Bone marrow (tissue), 2 donors: Measurements from ENCODE around the gene SHANK1.
"Not testable (repeated sequence)": the region's sequence is repeated elsewhere in the genome, so short reads cannot be mapped to it uniquely, and the experiment has no call there.

ENCODE experiments used
- DNase-seq, 2 donors: peaks; one replicate each; lab custom pipeline; 2025; lab: John Stamatoyannopoulos, UW

Gene SHANK1

DNA sequence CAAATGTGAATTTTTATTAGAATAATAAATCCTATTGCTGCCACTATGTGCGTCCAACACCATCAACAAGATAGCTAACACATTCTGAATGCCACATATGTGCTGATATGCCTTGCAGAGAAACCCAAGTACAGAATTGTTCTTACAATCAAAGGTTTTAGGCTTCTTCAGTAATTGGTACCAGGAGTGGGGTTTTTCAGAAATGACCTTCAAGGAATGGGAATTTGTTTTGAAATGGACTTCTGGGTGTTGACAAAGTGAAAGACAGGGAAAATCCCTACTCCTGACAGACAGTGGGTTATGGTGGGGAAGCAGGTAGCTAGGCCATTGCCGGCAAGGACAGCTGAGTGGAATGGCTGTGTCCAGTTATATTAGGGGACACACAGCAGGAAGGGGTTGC lies 85.6 kb downstream of the SHANK1 start:
- no peak for DNase-seq

- DNase-seq = no peak
Observed at GRCh38 chr19:50633359-50633758, 86.2 kb downstream of the SHANK1 start.

GRCh38 chr19:50632151-50632835 lies 87.3 kb downstream of the SHANK1 start:
- no peak for DNase-seq

DNA sequence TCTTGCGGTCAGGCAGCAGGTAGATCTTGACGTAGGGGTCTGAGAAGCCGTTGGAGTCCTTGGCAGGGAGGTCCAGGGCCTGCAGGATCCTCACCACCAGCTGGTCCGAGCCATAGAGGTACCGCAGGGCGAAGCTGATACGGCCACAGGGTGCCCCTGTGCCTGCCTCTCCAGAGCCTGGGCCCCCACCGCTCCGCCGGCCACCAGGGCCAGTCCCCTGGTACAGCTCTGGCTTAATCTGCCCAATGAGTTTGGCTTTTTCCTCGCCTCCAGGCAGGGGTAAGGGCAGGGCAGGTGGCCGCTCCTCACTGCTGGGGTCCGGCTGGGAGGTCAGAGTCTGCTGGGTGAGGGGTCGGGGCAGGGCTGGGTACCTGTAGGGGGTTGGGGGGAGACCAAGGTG lies 89.8 kb downstream of the SHANK1 start:
- DNase-seq = no peak

DNA sequence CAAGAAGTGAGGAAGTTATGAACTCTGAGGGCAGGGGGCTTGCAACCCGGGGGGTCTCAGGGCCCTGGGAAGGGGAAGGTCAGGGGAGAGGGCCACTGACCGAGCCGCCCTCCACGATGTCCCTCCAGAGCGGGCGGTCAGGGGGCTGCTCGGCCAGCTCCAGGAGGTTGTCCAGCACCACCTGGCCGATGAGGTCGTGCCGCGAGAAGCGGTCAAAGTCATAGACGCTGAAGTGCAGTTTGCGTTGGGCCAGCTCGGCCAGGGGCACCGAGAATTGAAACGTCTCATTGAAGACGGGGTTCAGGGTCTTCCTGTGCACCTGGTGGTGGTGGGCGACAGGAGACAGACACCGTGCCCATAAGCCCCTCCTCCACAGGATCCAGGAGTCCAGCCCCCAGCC lies 90.4 kb downstream of the SHANK1 start:
- DNase-seq = no peak

GRCh38 chr19:50628551-50628950 lies 91.1 kb downstream of the SHANK1 start:
- DNase-seq = no peak

- no peak for DNase-seq
Observed at GRCh38 chr19:50628146-50628545, 91.5 kb downstream of the SHANK1 start.

DNA sequence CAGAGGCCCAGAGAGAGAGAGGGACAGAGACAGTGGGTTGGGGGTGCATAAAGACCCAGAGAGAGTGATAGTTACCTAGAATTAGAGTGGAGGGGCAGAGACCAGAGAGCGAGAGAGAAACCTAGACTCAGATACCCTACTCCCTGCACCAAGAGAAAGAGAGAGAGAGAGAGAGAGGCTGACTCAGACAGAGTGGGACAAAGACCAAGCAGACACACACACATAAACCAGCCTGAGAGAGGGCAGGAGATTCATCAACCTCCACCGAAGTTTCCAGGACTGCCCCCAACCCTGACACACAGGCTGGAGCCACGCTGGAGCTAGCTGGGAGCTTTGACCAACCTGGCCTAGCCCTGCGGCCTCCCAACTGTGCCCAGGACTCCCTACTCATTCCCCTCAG lies 92.8 kb downstream of the SHANK1 start:
- no peak for DNase-seq

- no peak for DNase-seq
Observed at GRCh38 chr19:50626011-50626410, 93.6 kb downstream of the SHANK1 start.

- DNase-seq = no peak
Observed at GRCh38 chr19:50624949-50625600, 94.5 kb downstream of the SHANK1 start.

GRCh38 chr19:50620394-50620906 lies 99.2 kb downstream of the SHANK1 start:
- not testable (repeated sequence) for DNase-seq

DNA sequence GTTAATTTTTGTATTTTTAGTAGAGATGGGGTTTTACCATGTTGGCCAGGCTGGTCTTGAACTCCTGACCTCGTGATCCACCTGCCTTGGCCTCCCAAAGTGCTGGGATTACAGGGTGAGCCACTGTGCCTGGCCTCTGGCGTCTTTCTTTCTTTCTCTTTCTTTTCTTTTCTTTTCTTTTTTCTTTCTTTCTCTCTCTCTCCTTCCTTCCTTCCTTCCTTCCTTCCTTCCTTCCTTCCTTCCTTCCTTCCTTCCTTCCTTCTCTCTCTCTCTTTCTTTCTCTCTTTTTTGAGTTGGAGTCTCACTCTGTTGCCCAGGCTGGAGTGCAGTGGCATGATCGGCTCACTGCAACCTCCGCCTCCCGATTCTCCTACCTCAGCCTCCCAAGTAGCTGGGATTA lies 100.4 kb downstream of the SHANK1 start:
- DNase-seq = not testable (repeated sequence)

- DNase-seq = not testable (repeated sequence)
Observed at GRCh38 chr19:50618379-50618778, 101.2 kb downstream of the SHANK1 start.

- DNase-seq = not testable (repeated sequence)
Observed at GRCh38 chr19:50612504-50613404, 106.8 kb downstream of the SHANK1 start.
